Activated T-helper 1 cell treated with anti-CD3 and anti-CD28 coated beads, Interleukin-12 subunit alpha, Interleukin-12 subunit beta, Interleukin-2, Interleukin-4 antibody, amounts not matched to agents 30 ng/mL and 10 ng/mL and 1 ng/mL, durations not matched to agents 14 hours and 24 hours and 36 hours (primary cell): Measurements from ENCODE around the gene ITIH5. TPM values are rescaled to one million over a fixed set of nuclear protein-coding genes. Genes with fewer than 3 reads are reported as not detected.
"Not testable (repeated sequence)": the region's sequence is repeated elsewhere in the genome, so short reads cannot be mapped to it uniquely, and the experiment has no call there.

ENCODE experiments used
- DNase-seq: peaks from one replicate; pipeline ENCODE4 v3.0.0; 2021; ENCODE audit warnings: low spot score
- H3K27ac Mint-ChIP-seq: one replicate; pipeline ENCODE4 v1.8.0; 2021; ENCODE audit warnings: mild to moderate bottlenecking, mixed read lengths
- H3K27me3 Mint-ChIP-seq: one replicate; pipeline ENCODE4 v1.8.0; 2022; ENCODE audit warnings: mild to moderate bottlenecking, moderate library complexity, mixed read lengths; ENCODE audit not compliant: insufficient read depth
- H3K36me3 Mint-ChIP-seq: one replicate; pipeline ENCODE4 v1.8.0; 2021; ENCODE audit warnings: low read depth, mixed read lengths
- H3K4me1 Mint-ChIP-seq: one replicate; pipeline ENCODE4 v1.8.0; 2021; ENCODE audit warnings: low read depth, mixed read lengths
- H3K4me3 Mint-ChIP-seq: one replicate; pipeline ENCODE4 v1.8.0; 2021; ENCODE audit warnings: mild to moderate bottlenecking, moderate library complexity, mixed read lengths
- H3K9me3 Mint-ChIP-seq: one replicate; pipeline ENCODE4 v1.8.0; 2021; ENCODE audit warnings: mixed read lengths
- intact Hi-C: fragments of 100-400 bp; cut with micrococcal nuclease; formaldehyde crosslinking; loops from one replicate; pipeline ENCODE4 v1.15.1; 2024
- total RNA-seq: library from RNA; stranded (reverse); gene quantifications from 2 replicates; pipeline ENCODE4 v1.2.3, GENCODE V29; 2022

The ITIH5 gene
- total RNA-seq, 1 donor from 2014 or later: not detected

- H3K27me3 Mint-ChIP-seq: peaks cover 42% of the 10 kb centered on the region
- no peaks in the 10 kb centered on the region for H3K9me3 Mint-ChIP-seq
- H3K4me1 Mint-ChIP-seq: peaks cover 5% of the 10 kb centered on the region
- intact Hi-C loops: no loop called here
- DNase-seq: no peak
- H3K36me3 Mint-ChIP-seq: no peaks in the 10 kb centered on the region
- no peak overlapping the region for H3K27ac Mint-ChIP-seq
- no peak overlapping the region for H3K4me3 Mint-ChIP-seq
Observed at GRCh38 chr10:7672341-7673134, 5.8 kb upstream of the ITIH5 start.

GRCh38 chr10:7670157-7670556 is 3.4 kb upstream of the ITIH5 start:
- Mint-ChIP-seq H3K9me3 (no peaks in the 10 kb centered on the region), H3K36me3 (no peaks in the 10 kb centered on the region), H3K27me3 (peaks cover 51% of the 10 kb centered on the region), H3K4me3 (no peak overlapping the region), H3K4me1 (peaks cover 12% of the 10 kb centered on the region), H3K27ac (no peak overlapping the region)
- DNase-seq: no peak
- intact Hi-C loops: no loop called here

- H3K9me3 Mint-ChIP-seq: no peaks in the 10 kb centered on the region
- peak overlapping the region; percentile 57 for H3K4me3 Mint-ChIP-seq
- intact Hi-C loops: loop anchor here (10.0 kb wide), 1 partner anchor 367 kb away; no protein-coding TSS in a partner anchor
- DNase-seq: no peak
- peaks cover 12% of the 10 kb centered on the region for H3K4me1 Mint-ChIP-seq
- no peak overlapping the region for H3K27ac Mint-ChIP-seq
- H3K36me3 Mint-ChIP-seq: no peaks in the 10 kb centered on the region
- peaks cover 62% of the 10 kb centered on the region for H3K27me3 Mint-ChIP-seq
Observed at GRCh38 chr10:7667262-7668141, 736 bp upstream of the ITIH5 start.

- no peak overlapping the region for H3K27ac Mint-ChIP-seq
- H3K27me3 Mint-ChIP-seq: peaks cover 51% of the 10 kb centered on the region
- intact Hi-C loops: loop anchor here (10.0 kb wide), 1 partner anchor 369 kb away; no protein-coding TSS in a partner anchor
- H3K9me3 Mint-ChIP-seq: no peaks in the 10 kb centered on the region
- H3K4me1 Mint-ChIP-seq: peaks cover 12% of the 10 kb centered on the region
- peak overlapping the region; percentile 42 for H3K4me3 Mint-ChIP-seq
- H3K36me3 Mint-ChIP-seq: no peaks in the 10 kb centered on the region
- DNase-seq: no peak
Observed at GRCh38 chr10:7665767-7666166, 999 bp downstream of the ITIH5 start.

GRCh38 chr10:7664707-7665106 is 2.1 kb downstream of the ITIH5 start:
- H3K4me3 Mint-ChIP-seq: no peak overlapping the region
- H3K4me1 Mint-ChIP-seq: peaks cover 12% of the 10 kb centered on the region
- H3K9me3 Mint-ChIP-seq: no peaks in the 10 kb centered on the region
- H3K27me3 Mint-ChIP-seq: peaks cover 47% of the 10 kb centered on the region
- no peak overlapping the region for H3K27ac Mint-ChIP-seq
- no peak for DNase-seq
- no peaks in the 10 kb centered on the region for H3K36me3 Mint-ChIP-seq
- intact Hi-C loops: loop anchor here (10.0 kb wide), 1 partner anchor 370 kb away; no protein-coding TSS in a partner anchor

GRCh38 chr10:7662522-7662921 is 4.2 kb downstream of the ITIH5 start:
- DNase-seq: no peak
- Mint-ChIP-seq H3K4me1 (peaks cover 7% of the 10 kb centered on the region), H3K27me3 (peaks cover 33% of the 10 kb centered on the region), H3K4me3 (no peak overlapping the region), H3K9me3 (no peaks in the 10 kb centered on the region), H3K36me3 (no peaks in the 10 kb centered on the region), H3K27ac (no peak overlapping the region)
- intact Hi-C loops: loop anchor here (10.0 kb wide), 1 partner anchor 372 kb away; no protein-coding TSS in a partner anchor

GRCh38 chr10:7659560-7659959 is 7.2 kb downstream of the ITIH5 start:
- intact Hi-C loops: no loop called here
- Mint-ChIP-seq H3K27ac (no peak overlapping the region), H3K4me1 (no peaks in the 10 kb centered on the region), H3K36me3 (no peaks in the 10 kb centered on the region), H3K27me3 (peaks cover 14% of the 10 kb centered on the region), H3K4me3 (no peak overlapping the region), H3K9me3 (no peaks in the 10 kb centered on the region)
- DNase-seq: no peak

- H3K4me1 Mint-ChIP-seq: no peaks in the 10 kb centered on the region
- no peak for DNase-seq
- H3K27me3 Mint-ChIP-seq: peaks cover 6% of the 10 kb centered on the region
- H3K36me3 Mint-ChIP-seq: no peaks in the 10 kb centered on the region
- no peak overlapping the region for H3K4me3 Mint-ChIP-seq
- no peaks in the 10 kb centered on the region for H3K9me3 Mint-ChIP-seq
- intact Hi-C loops: no loop called here
- no peak overlapping the region for H3K27ac Mint-ChIP-seq
Observed at GRCh38 chr10:7657552-7657951, 9.2 kb downstream of the ITIH5 start.

- intact Hi-C loops, H3K9me3 Mint-ChIP-seq, H3K4me1 Mint-ChIP-seq, H3K4me3 Mint-ChIP-seq, DNase-seq, H3K27me3 Mint-ChIP-seq, H3K27ac Mint-ChIP-seq, H3K36me3 Mint-ChIP-seq: not testable (repeated sequence)
Observed at GRCh38 chr10:7657079-7657478, 9.7 kb downstream of the ITIH5 start.

GRCh38 chr10:7651853-7652470 is 14.8 kb downstream of the ITIH5 start:
- intact Hi-C loops: no loop called here
- H3K27ac Mint-ChIP-seq: no peak overlapping the region
- H3K4me1 Mint-ChIP-seq: no peaks in the 10 kb centered on the region
- no peaks in the 10 kb centered on the region for H3K9me3 Mint-ChIP-seq
- peaks cover 4% of the 10 kb centered on the region for H3K27me3 Mint-ChIP-seq
- DNase-seq: no peak
- no peak overlapping the region for H3K4me3 Mint-ChIP-seq
- no peaks in the 10 kb centered on the region for H3K36me3 Mint-ChIP-seq

- H3K36me3 Mint-ChIP-seq: no peaks in the 10 kb centered on the region
- no peak overlapping the region for H3K4me3 Mint-ChIP-seq
- H3K9me3 Mint-ChIP-seq: no peaks in the 10 kb centered on the region
- no peak overlapping the region for H3K27ac Mint-ChIP-seq
- H3K4me1 Mint-ChIP-seq: no peaks in the 10 kb centered on the region
- no peak for DNase-seq
- peaks cover 5% of the 10 kb centered on the region for H3K27me3 Mint-ChIP-seq
- intact Hi-C loops: no loop called here
Observed at GRCh38 chr10:7649673-7650300, 17.0 kb downstream of the ITIH5 start.

- Mint-ChIP-seq H3K36me3 (no peaks in the 10 kb centered on the region), H3K4me1 (no peaks in the 10 kb centered on the region), H3K4me3 (no peak overlapping the region), H3K27me3 (peaks cover 5% of the 10 kb centered on the region), H3K9me3 (no peaks in the 10 kb centered on the region), H3K27ac (no peak overlapping the region)
- no peak for DNase-seq
- intact Hi-C loops: no loop called here
Observed at GRCh38 chr10:7647062-7647664, 19.6 kb downstream of the ITIH5 start.
